Colonic mucosa (tissue), 4 donors: Measurements from ENCODE around the gene SH3BP5L. TPM values are rescaled to one million over a fixed set of nuclear protein-coding genes. Genes with fewer than 3 reads are reported as not detected.

ENCODE experiments used
- DNase-seq: peaks from one replicate; pipeline ENCODE4 v3.0.0-alpha.2; 2020
- H3K27ac ChIP-seq: fragments of 200-600 bp; one replicate; pipeline ENCODE4 v1.8.0; 2021
- H3K27me3 ChIP-seq: fragments of 200-600 bp; one replicate; pipeline ENCODE4 v1.8.0; 2021
- H3K36me3 ChIP-seq: fragments of 200-600 bp; one replicate; pipeline ENCODE4 v1.8.0; 2021
- H3K4me1 ChIP-seq: fragments of 200-600 bp; one replicate; pipeline ENCODE4 v1.8.0; 2021; ENCODE audit warnings: mild to moderate bottlenecking
- H3K4me3 ChIP-seq: fragments of 200-600 bp; one replicate; pipeline ENCODE4 v1.8.0; 2021
- H3K9ac ChIP-seq, 2 donors: one replicate each; pipeline ENCODE4 v1.7.0; 2013; ENCODE audit warnings: control low read depth in 2 of 2, low read depth in 2 of 2, low read length in 2 of 2
- H3K9me3 ChIP-seq: fragments of 200-600 bp; one replicate; pipeline ENCODE4 v1.8.0; 2021
- CTCF ChIP-seq: fragments of 200-600 bp; IDR thresholded peaks from one replicate; pipeline ENCODE4 v1.8.0; 2022; ENCODE audit warnings: antibody characterized with exemption, mild to moderate bottlenecking
- intact Hi-C: fragments of 100-400 bp; cut with DNase I; formaldehyde crosslinking; loops from one replicate; pipeline ENCODE4 v1.14.1; 2022
- total RNA-seq, 2 donors: library from RNA; stranded (reverse); fragmentation: NEBNext Ultra II Directional in 1 of 2; extraction: Animal tissue kit (Norgen Biotek cat#: 25700) in 1 of 2; gene quantifications; one replicate each; pipeline ENCODE4 v1.2.1, GENCODE V29; 2021
- donor health status: healthy.
- donor health status: DM: no; HTN: no; CAD: no.
- donor health status: DM: no; HTN: no; CAD: no.

The SH3BP5L gene
- total RNA-seq, 2 donors from 2014 or later = 24.2 to 30.5 TPM

GRCh38 chr1:248858096-248858890, 32.6 kb upstream of the SH3BP5L start:
- DNase-seq = peak; percentile 69
- Histone ChIP-seq H3K4me1 (peaks cover 6% of the 10 kb centered on the region), H3K36me3 (no peaks in the 10 kb centered on the region), H3K27ac (peak overlapping the region; percentile 77), H3K9me3 (no peaks in the 10 kb centered on the region), H3K4me3 (peak overlapping the region; percentile 59), H3K27me3 (no peaks in the 10 kb centered on the region), H3K9ac (peak overlapping the region; percentile 74 to 83)
- intact Hi-C loops = no loop called here
- peak; percentile 19 for TF ChIP-seq CTCF

- Histone ChIP-seq H3K27ac (peak overlapping the region; percentile 77), H3K4me3 (peak overlapping the region; percentile 59), H3K27me3 (no peaks in the 10 kb centered on the region), H3K4me1 (peaks cover 5% of the 10 kb centered on the region), H3K36me3 (no peaks in the 10 kb centered on the region), H3K9ac (peak overlapping the region; percentile 74 to 83), H3K9me3 (no peaks in the 10 kb centered on the region)
- TF ChIP-seq CTCF = no peak
- intact Hi-C loops = no loop called here
- no peak for DNase-seq
These were observed 32.0 kb upstream of the SH3BP5L start for GRCh38 chr1:248857749-248858095.

GRCh38 chr1:248857201-248857600, 31.5 kb upstream of the SH3BP5L start:
- intact Hi-C loops = no loop called here
- Histone ChIP-seq H3K4me1 (peaks cover 5% of the 10 kb centered on the region), H3K9ac (peak overlapping the region in 1 of 2 donors; percentile 83), H3K4me3 (no peak overlapping the region), H3K36me3 (no peaks in the 10 kb centered on the region), H3K27me3 (no peaks in the 10 kb centered on the region), H3K9me3 (no peaks in the 10 kb centered on the region), H3K27ac (no peak overlapping the region)
- no peak for DNase-seq
- no peak for TF ChIP-seq CTCF

- Histone ChIP-seq H3K4me1 (peaks cover 5% of the 10 kb centered on the region), H3K36me3 (no peaks in the 10 kb centered on the region)
These were observed 30.5 kb upstream of the SH3BP5L start for GRCh38 chr1:248856176-248856575.

GRCh38 chr1:248855580-248855979, 29.9 kb upstream of the SH3BP5L start:
- no peak for DNase-seq
- Histone ChIP-seq H3K27me3 (no peaks in the 10 kb centered on the region), H3K27ac (no peak overlapping the region), H3K9ac (no peak overlapping the region), H3K4me3 (no peak overlapping the region), H3K9me3 (no peaks in the 10 kb centered on the region), H3K36me3 (no peaks in the 10 kb centered on the region), H3K4me1 (peaks cover 5% of the 10 kb centered on the region)
- intact Hi-C loops = no loop called here
- TF ChIP-seq CTCF = no peak

More at GRCh38 chr1:248856176-248856575, 30.5 kb upstream of the SH3BP5L start:
- no peak overlapping the region for H3K9ac ChIP-seq
- TF ChIP-seq CTCF = no peak
- H3K27me3 ChIP-seq = no peaks in the 10 kb centered on the region
- H3K4me3 ChIP-seq = no peak overlapping the region
- no peaks in the 10 kb centered on the region for H3K9me3 ChIP-seq
- no peak for DNase-seq
- intact Hi-C loops = no loop called here
- H3K27ac ChIP-seq = no peak overlapping the region
